ES-I3 (cell line): ENCODE measurements around the gene TMPRSS11D.

Source experiments
- H3K36me3 ChIP-seq: 2 replicates; pipeline ENCODE4 v1.6.1; 2013; ENCODE audit warnings: mild to moderate bottlenecking, low read length, control low read depth, moderate library complexity; ENCODE audit not compliant: insufficient read depth
- H3K4me1 ChIP-seq: 2 replicates; pipeline ENCODE4 v1.6.1; 2013; ENCODE audit warnings: mild to moderate bottlenecking, control low read depth, low read length; ENCODE audit not compliant: insufficient read depth
- H3K9ac ChIP-seq: 2 replicates; pipeline ENCODE4 v1.6.1; 2013; ENCODE audit warnings: low read depth, mild to moderate bottlenecking, low read length, moderate library complexity
- H3K9me3 ChIP-seq: 2 replicates; pipeline ENCODE4 v1.6.1; 2013; ENCODE audit warnings: mild to moderate bottlenecking, low read length, moderate library complexity; ENCODE audit not compliant: control insufficient read depth, insufficient read depth

The TMPRSS11D gene, protein sequence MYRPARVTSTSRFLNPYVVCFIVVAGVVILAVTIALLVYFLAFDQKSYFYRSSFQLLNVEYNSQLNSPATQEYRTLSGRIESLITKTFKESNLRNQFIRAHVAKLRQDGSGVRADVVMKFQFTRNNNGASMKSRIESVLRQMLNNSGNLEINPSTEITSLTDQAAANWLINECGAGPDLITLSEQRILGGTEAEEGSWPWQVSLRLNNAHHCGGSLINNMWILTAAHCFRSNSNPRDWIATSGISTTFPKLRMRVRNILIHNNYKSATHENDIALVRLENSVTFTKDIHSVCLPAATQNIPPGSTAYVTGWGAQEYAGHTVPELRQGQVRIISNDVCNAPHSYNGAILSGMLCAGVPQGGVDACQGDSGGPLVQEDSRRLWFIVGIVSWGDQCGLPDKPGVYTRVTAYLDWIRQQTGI

DNA sequence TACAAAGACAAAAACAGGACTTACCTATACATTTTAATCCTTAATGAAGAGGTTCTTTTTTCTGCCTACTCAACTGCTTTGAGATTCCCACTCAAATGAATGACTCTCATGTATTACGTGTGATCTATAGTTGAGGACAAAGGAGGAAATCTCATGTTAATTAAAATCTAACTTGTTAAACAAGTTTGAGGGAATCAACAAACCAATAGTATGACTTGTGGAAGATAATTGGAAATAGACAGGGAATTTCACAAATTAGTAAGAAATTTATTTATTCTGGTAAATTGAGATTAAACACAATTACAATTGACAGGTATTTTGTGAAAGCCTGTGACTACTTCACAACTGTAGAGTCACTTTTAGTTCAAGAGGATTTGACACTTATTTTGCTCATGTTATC, at the start of gene TMPRSS11D:
TSS of gene TMPRSS11D (minus strand) at position 101 of the 400 bp plus-strand sequence. CDS start at position 32, 69 bp downstream.
- Histone ChIP-seq H3K36me3 (no peaks in the 10 kb centered on the region), H3K9ac (no peak within 1 kb of the TSS), H3K9me3 (no peaks in the 10 kb centered on the region), H3K4me1 (peaks cover 7% of the 10 kb centered on the region; the same call in 1 of the 2 replicates)

DNA sequence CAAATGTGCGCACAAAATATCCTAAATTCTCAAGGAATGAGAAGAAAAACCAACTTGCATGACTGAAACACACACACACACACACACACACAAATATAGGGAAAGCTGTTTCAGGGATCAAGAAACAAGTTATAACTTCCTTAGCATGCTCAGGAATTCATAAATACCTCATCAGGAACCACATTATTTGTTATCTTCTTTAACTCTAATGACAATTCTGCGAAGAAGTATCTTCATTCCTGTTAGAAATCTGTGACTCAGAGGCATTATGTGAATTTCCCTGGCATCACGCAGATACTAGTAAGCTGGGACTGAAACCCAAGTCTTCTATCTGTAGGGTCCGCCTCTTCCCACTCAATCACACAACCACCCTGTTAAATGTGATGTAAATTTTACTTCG, 49.2 kb upstream of the TMPRSS11D start:
- Histone ChIP-seq H3K9me3 (no peaks in the 10 kb centered on the region), H3K4me1 (no peaks in the 10 kb centered on the region), H3K9ac (no peak overlapping the region), H3K36me3 (no peaks in the 10 kb centered on the region)

DNA sequence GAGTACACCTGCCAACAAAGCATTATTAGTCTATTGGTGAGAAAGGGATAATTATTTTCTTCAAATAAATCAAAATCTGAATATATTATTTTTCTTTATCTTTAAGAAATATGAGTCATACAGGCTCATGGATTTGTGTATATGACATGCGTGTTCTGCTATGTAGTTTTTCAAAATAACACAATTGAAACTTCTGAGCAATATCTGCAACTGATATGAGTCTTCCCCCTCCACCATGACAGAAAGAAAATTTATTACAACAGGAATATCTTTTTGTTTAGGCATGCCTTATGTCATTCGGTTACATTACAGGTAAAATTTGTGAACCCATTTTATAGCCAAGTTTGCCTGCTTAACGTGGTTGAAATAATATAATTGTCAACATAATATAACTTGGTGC, 47.5 kb upstream of the TMPRSS11D start:
- Histone ChIP-seq H3K9me3 (no peaks in the 10 kb centered on the region), H3K36me3 (no peaks in the 10 kb centered on the region), H3K9ac (no peak overlapping the region), H3K4me1 (no peaks in the 10 kb centered on the region)

DNA sequence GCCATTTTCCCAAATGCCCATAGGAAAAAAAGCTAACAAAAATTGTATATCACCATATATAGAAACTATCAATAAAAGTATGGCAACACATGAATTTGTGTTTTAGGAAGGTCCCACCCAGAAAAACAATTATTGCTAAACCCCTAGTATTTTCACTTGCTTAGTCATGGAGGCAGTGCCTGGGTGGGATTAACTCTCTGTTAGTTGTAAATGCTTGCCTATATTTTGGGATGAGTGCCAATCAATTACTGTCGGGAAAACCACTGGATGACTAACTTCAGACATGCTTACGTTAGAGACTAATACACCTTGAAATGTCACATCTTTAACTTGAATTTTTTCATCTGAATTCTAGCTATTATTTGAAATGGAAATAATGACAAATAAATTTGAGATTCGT, 45.6 kb upstream of the TMPRSS11D start:
- Histone ChIP-seq H3K9me3 (no peaks in the 10 kb centered on the region), H3K9ac (no peak overlapping the region), H3K4me1 (no peaks in the 10 kb centered on the region), H3K36me3 (no peaks in the 10 kb centered on the region)

DNA sequence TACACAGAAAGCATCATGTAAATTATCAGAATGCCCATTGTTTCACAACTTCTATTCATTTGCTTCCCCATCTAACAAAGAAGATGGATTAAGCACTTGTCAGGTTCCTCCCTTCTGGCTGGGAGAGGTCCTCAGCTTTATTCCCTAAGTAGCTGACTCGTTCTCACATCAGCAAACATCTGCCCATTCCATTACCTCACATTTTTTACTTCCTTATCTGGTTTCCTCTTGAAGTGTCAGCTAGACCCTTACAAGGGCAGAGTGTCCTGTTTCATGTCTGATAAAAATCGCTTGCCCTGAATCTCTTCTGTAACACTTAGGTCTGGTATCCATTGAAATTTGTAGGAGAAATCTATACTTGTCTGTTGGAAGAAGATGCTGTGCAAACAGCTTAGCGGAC, 44.7 kb upstream of the TMPRSS11D start:
- Histone ChIP-seq H3K4me1 (no peaks in the 10 kb centered on the region), H3K9me3 (no peaks in the 10 kb centered on the region), H3K36me3 (no peaks in the 10 kb centered on the region), H3K9ac (no peak overlapping the region)

DNA sequence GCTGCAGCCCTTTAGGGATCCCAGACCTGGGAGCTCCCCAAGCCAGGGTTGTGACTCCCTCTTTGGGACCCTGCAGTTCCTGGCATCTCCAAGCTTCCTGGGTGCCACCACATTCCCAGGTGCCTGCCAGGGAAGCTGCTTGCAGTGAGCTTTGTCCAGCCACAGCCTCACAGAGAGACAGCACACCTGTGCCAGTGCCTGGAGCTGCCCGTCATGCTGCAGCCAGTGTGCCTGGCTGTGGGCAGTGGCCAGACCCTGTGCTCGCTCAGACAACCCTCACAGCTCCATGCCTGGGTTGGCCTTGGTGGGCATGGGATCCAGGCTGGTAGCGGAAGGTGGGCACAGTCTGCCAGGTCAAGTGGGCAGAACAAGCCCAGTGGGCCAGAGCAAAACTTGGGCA, 43.4 kb upstream of the TMPRSS11D start:
- Histone ChIP-seq H3K4me1 (no peaks in the 10 kb centered on the region), H3K9me3 (no peaks in the 10 kb centered on the region), H3K9ac (no peak overlapping the region), H3K36me3 (no peaks in the 10 kb centered on the region)

DNA sequence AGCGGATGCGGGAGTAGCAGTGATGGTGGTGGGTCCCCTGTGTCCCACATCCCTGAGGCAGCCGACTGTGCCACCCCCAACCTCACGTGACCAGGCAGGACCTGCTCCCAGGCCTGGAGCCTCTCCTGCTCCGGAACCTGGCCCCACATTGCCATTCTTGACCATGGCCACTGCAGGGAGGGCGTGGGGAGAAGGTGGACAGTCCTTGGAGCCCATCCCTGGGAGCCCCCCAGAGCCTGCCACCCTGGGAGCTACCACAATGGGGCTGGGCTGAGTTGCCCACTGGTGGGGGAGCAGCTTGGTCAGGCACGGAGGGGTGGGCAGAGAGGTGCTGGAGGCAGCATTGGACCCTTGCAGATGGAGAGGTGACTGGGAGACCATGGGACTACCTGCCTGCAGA, 42.7 kb upstream of the TMPRSS11D start:
- H3K9ac ChIP-seq: no peak overlapping the region
- H3K4me1 ChIP-seq: no peaks in the 10 kb centered on the region
- no peaks in the 10 kb centered on the region for H3K36me3 ChIP-seq
- H3K9me3 ChIP-seq: no peaks in the 10 kb centered on the region

DNA sequence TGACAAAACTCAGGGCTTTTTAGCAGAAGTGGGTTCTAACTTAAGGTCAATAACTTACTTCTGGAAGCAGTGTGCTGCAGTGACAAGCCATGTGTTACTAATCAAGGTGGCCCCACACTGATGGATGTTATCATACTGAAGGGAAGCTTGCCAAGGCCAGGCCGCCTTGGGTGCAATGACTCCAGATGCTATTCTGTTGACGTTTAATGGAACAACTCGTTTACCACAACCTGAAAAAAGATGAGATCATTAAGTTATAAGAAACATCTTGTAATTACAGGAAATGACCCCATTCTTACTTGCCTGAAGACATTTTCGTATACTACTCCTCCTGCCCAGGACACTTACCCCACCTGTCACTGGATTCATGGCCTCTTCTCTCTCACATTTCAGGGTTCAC, 38.9 kb upstream of the TMPRSS11D start:
- no peaks in the 10 kb centered on the region for H3K4me1 ChIP-seq
- no peaks in the 10 kb centered on the region for H3K9me3 ChIP-seq
- no peak overlapping the region for H3K9ac ChIP-seq
- H3K36me3 ChIP-seq: no peaks in the 10 kb centered on the region

DNA sequence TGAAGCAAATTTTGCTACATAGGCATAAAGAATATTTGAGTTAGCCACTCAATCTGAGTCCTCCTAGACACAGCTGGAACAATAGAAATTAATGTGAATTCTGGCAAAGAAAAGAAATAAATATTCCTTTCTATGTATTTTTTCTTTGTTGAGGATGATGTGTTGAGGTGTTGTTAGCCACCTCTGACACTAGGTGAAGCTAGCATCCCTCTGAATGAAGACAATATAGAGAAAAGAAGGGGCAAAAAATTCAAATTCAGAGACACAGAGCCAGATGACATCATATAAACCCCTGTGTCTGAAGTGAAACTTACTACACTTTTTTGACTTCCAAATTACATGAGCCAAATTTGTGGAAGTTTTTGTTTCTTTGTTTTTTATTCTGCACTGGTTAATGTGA, 34.6 kb upstream of the TMPRSS11D start:
- Histone ChIP-seq H3K36me3 (no peaks in the 10 kb centered on the region), H3K4me1 (no peaks in the 10 kb centered on the region), H3K9me3 (no peaks in the 10 kb centered on the region), H3K9ac (no peak overlapping the region)

DNA sequence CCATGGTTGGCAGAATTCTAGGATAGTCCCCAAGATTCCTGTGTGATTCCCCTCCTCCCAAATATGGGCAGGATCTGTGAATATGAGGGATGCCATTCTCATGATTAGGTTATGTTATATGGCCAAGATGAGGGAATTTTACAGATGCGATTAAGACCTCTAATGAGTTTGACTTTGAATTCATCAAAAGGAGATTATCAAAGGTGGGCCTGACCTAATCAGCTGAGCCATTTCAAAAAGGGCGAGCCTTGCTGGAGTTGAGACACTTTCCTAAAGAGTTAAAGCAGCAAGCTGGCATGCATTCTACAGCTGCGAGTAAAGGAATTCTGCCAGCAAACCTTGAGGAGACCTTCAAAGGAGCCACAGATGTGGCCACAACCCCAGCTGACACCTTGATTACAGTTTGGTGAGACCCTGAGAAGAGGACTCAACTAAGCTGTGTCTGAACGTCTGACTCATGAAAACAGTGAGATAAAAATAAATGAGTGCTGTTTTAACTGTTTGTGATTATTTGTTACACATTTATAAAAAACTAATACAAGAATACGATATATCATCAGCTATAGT, 31.7 kb upstream of the TMPRSS11D start:
- Histone ChIP-seq H3K36me3 (no peaks in the 10 kb centered on the region), H3K9me3 (0 out of 2 replicates have a peak, but pooled peaks cover 3% of the 10 kb centered on the region), H3K9ac (no peak overlapping the region), H3K4me1 (no peaks in the 10 kb centered on the region)

DNA sequence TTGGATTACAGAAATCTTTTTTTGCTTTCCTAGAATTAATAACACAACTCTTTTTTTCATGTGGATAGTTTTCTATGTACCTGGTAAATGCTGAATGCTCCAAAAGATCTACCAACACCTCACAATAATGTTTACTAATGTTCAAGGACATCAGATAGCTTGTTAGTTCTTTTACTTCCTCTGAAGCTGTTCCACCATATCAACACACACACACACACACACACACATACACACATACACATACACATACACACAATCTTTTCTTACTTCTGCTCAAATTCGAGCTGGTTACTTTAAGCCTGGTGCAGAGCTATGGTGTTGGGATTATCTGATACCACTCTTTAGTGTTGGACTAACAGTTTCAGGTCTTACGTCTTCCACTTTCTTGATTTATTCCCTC, 28.3 kb upstream of the TMPRSS11D start:
- no peaks in the 10 kb centered on the region for H3K4me1 ChIP-seq

DNA sequence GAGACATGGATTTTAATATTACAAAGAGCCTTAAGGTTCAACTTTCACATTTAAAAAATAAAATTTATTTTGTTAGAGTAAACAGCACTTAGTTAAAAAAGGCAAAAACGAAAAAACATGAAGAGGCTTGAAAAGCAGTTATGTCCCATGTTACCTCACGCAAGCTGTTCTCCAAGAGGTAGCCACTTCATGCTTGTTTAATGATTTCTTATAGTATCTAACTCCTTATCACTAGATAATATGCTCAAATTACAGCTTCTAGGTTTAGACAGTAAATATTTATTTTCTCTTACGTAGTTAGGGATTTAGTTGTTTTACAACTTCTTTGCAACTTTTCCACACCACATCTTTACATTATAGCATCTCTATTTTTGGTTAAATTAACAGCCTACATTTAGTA, 27.8 kb upstream of the TMPRSS11D start:
- H3K9me3 ChIP-seq: 0 out of 2 replicates have a peak, but pooled peaks cover 3% of the 10 kb centered on the region
- no peak overlapping the region for H3K9ac ChIP-seq
- H3K4me1 ChIP-seq: no peaks in the 10 kb centered on the region
- H3K36me3 ChIP-seq: no peaks in the 10 kb centered on the region

More for the DNA sequence above, 28.3 kb upstream of the TMPRSS11D start:
- Histone ChIP-seq H3K9ac (no peak overlapping the region), H3K9me3 (0 out of 2 replicates have a peak, but pooled peaks cover 3% of the 10 kb centered on the region), H3K36me3 (no peaks in the 10 kb centered on the region)

DNA sequence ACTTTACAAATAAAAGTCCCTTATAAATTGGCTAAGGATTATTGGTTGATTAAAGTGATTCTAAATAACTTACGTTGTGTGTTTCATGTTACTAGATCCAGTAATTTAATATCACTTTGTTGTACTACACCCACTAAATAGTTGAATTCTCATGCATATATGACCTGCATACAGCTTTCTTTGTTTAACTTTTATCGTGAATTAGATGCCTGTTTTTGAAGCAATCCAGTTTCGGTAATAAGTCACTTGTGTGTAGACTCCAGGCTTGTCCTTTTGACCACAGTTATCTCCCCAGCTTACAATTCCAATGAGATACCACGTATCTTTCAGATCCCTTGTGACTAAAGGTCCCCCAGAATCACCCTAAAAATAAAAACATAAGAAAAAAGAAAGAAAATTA, 27.3 kb upstream of the TMPRSS11D start:
- Histone ChIP-seq H3K9ac (no peak overlapping the region), H3K9me3 (0 out of 2 replicates have a peak, but pooled peaks cover 3% of the 10 kb centered on the region), H3K4me1 (no peaks in the 10 kb centered on the region), H3K36me3 (no peaks in the 10 kb centered on the region)

DNA sequence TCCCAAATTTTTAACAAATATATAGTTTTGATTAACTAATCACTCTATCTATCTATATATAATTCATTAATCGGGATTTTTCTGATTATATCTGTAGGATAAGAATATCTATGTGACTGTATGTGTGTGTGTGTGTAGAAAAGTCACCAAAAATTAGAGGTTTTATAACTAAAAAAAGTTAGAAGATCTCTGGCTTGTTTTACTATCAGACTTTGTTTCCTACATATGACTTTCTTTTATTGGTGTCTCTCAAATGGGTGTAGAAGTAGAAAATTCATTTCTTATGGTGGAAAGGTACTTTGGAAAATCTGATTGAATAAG, 26.7 kb upstream of the TMPRSS11D start:
- Histone ChIP-seq H3K9me3 (0 out of 2 replicates have a peak, but pooled peaks cover 3% of the 10 kb centered on the region), H3K36me3 (no peaks in the 10 kb centered on the region), H3K9ac (no peak overlapping the region), H3K4me1 (no peaks in the 10 kb centered on the region)

DNA sequence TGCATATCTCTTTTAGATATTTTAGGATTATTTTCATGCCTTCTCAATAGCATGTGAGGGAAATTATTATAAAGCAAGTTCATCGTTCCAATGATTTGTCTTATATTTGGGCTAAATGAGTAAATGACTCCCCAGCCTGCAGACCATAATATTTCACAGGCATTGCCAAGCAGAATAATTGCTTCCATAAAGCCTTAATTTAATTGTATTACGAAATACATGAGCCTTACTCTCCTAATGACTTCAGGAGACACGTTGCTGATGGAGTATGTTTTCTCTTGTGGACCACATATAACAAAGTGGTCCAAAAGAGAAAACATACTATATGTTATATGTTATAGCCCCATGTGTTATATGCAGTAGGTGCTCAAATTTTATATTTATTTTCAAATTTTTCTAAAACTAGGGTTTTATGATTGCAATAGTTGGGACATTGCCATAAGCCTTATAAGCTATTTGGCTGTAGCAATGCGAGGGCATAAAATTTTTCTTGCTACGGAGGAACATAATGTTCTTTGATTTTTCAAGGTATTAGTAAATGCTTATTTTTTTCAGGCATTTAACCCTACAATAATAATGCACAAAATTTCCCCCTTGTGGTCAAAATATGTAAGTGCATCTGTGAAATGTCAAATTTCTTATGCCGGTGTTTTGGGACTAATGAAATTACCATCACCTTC, 26.2 kb upstream of the TMPRSS11D start:
- Histone ChIP-seq H3K36me3 (no peaks in the 10 kb centered on the region), H3K9me3 (0 out of 2 replicates have a peak, but pooled peaks cover 3% of the 10 kb centered on the region)

More for the DNA sequence above, 26.2 kb upstream of the TMPRSS11D start:
- Histone ChIP-seq H3K4me1 (no peaks in the 10 kb centered on the region), H3K9ac (no peak overlapping the region)
